SU-DHL-6 (cell line): ENCODE measurements around the gene AGAP1.

Experiments
- EZH2phosphoT487 ChIP-seq: fragments of 200-600 bp; sonication (generic), shearing (Covaris generic); conservative IDR thresholded peaks from 2 replicates; pipeline ENCODE4 v1.6.1; 2018; ENCODE audit warnings: mild to moderate bottlenecking, antibody characterized with exemption, low read length, moderate library complexity, mixed read lengths
- TF ChIP-seq, protein P1 (sequence below): fragments of 200-600 bp; sonication (generic); IDR thresholded peaks from one replicate; pipeline ENCODE4 v1.5.1; 2017; ENCODE audit warnings: antibody characterized with exemption, mild to moderate bottlenecking, low read length, moderate library complexity; ENCODE audit not compliant: insufficient read depth, poor library complexity, severe bottlenecking

DNA sequence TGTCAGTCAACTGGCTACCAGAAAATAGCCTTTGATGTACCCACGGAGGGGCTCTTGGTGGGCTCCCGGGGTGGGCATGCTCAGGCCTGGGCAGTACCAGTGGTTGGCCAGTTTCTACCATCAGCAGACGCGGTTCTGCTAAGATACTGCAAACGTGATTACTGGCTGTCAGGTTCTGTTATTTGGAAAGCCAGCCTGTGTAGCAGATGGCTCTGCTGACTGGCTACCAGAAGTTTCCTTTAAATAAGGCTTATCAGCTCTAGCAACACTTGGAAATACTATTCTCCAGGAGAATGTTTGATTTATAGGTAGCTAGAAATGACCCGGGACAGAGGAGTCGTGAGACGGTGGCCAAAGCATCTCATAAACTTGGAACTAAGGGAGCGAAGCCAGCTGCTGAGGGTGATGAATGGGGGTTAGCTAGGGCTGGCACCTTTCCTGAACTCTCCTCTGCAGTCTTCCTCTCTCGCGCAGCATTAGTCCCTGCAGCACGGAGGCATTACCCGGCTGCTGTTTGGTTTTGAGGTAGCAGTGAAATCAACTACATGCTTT lies 171.9 kb downstream of the AGAP1 start:
- TF ChIP-seq, protein P1, sequence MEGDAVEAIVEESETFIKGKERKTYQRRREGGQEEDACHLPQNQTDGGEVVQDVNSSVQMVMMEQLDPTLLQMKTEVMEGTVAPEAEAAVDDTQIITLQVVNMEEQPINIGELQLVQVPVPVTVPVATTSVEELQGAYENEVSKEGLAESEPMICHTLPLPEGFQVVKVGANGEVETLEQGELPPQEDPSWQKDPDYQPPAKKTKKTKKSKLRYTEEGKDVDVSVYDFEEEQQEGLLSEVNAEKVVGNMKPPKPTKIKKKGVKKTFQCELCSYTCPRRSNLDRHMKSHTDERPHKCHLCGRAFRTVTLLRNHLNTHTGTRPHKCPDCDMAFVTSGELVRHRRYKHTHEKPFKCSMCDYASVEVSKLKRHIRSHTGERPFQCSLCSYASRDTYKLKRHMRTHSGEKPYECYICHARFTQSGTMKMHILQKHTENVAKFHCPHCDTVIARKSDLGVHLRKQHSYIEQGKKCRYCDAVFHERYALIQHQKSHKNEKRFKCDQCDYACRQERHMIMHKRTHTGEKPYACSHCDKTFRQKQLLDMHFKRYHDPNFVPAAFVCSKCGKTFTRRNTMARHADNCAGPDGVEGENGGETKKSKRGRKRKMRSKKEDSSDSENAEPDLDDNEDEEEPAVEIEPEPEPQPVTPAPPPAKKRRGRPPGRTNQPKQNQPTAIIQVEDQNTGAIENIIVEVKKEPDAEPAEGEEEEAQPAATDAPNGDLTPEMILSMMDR, result no peak
- no peak for TF ChIP-seq EZH2phosphoT487
